ENCODE results near the gene FAM20C. TPM values are rescaled to one million over a fixed set of nuclear protein-coding genes. Genes with fewer than 3 reads are reported as not detected.

Gene FAM20C
- total and polyA plus RNA-seq, 2 of the 8 experiments (the other 6 are each of a cell fraction or from before 2014, with no cell fraction given), result 9.5 to 34.8 TPM

GRCh38 chr7:155469-155900, 36.9 kb upstream of the FAM20C start:
- Histone ChIP-seq H4K8ac (ENCODE audit: extremely low read depth, insufficient read depth, low read length) (no peak overlapping the region), H3K9me3 (ENCODE audit: insufficient read depth in 2 of 2, low read depth in 1 of 2, low read length in 1 of 2) (no peaks in the 10 kb centered on the region), H3K18ac (ENCODE audit: extremely low read depth, low read length) (no peak overlapping the region), H2BK120ac (replicated peaks; ENCODE audit: low read depth, low read length) (no peak overlapping the region), H4K5ac (ENCODE audit: insufficient read length, low read depth, low read length) (no peak overlapping the region), H2BK20ac (ENCODE audit: low read length) (peak overlapping the region; percentile 43; the same call in 1 of the 2 replicates), H3K9ac (replicated peaks in 1 of 4; ENCODE audit: extremely low read depth in 1 of 4, low read depth in 3 of 4, low read length in 3 of 4) (no peak overlapping the region), H4K20me1 (replicated peaks in 1 of 2; ENCODE audit: control insufficient read depth in 1 of 2, insufficient read depth in 2 of 2, low read length in 2 of 2) (no peaks in the 10 kb centered on the region), H3K4ac (replicated peaks; ENCODE audit: insufficient read length, low read depth, low read length) (no peak overlapping the region), H3K36me3 (ENCODE audit: control insufficient read depth in 2 of 4, insufficient read depth in 4 of 4, low read length in 3 of 4) (no peaks in the 10 kb centered on the region), H2AFZ (ENCODE audit: low read length) (no peak overlapping the region), H3K4me1 (replicated peaks in 1 of 4; ENCODE audit: control insufficient read depth in 3 of 4, insufficient read depth in 4 of 4, low read length in 3 of 4) (peaks cover 0 to 10% (median 7%) of the 10 kb centered on the region in 4 experiments; a peak in 5 of 7 replicates), H2BK12ac (ENCODE audit: low read depth, low read length) (no peak overlapping the region), H3K56ac (replicated peaks; ENCODE audit: insufficient read length, low read depth, low read length) (no peak overlapping the region), H2AK5ac (ENCODE audit: low read depth, low read length) (no peak overlapping the region), H3K4me3 (ENCODE audit: extremely low read depth in 1 of 4, insufficient read depth in 2 of 4, low read depth in 3 of 4, low read length in 4 of 4) (no peak overlapping the region), H3K79me2 (ENCODE audit: control insufficient read depth in 1 of 2, insufficient read depth in 2 of 2, low read length in 2 of 2) (no peaks in the 10 kb centered on the region), H3K23ac (ENCODE audit: insufficient read length) (no peak overlapping the region), H2BK15ac (ENCODE audit: low read length) (no peak overlapping the region), H3K14ac (ENCODE audit: insufficient read length) (no peak overlapping the region), H3K23me2 (ENCODE audit: low read depth, low read length) (no peaks in the 10 kb centered on the region), H2BK5ac (ENCODE audit: low read depth, low read length) (no peak overlapping the region), H3K4me2 (ENCODE audit: insufficient read depth in 1 of 2, low read depth in 2 of 2, low read length in 2 of 2) (no peak overlapping the region), H4K91ac (replicated peaks; ENCODE audit: insufficient read length, low read length) (no peak overlapping the region), H3K27me3 (replicated peaks in 1 of 4; ENCODE audit: control insufficient read depth in 3 of 4, extremely low read depth in 1 of 4, insufficient read depth in 3 of 4, low read length in 3 of 4) (no peaks in the 10 kb centered on the region), H3K79me1 (ENCODE audit: low read depth, low read length) (no peaks in the 10 kb centered on the region), H3K27ac (ENCODE audit: low read depth, low read length) (no peak overlapping the region)
- CTCF ChIA-PET (ENCODE audit: partially characterized antibody), result interaction anchor here (0.7 to 1.5 kb wide), 3 partner anchors 16 to 65 kb away, joined by 3 to 6 read pairs (median 4); no protein-coding TSS in a partner anchor
- no peak for DNase-seq (ENCODE audit: low read depth in 1 of 2, low spot score in 2 of 2)
- WGBS, 2 experiments (ENCODE audit: extremely low coverage in 1 of 2, insufficient coverage in 1 of 2, insufficient read length in 1 of 2, insufficient replicate concordance in 2 of 2, low coverage in 1 of 2, low lambda C conversion rate in 2 of 2, missing lambda C conversion rate in 1 of 2), result 78% methylated on average over 3 of the region's 3 CpGs; no CpG with 5 or more reads in 1 of the 2 experiments
- POLR2A ChIA-PET (ENCODE audit: partially characterized antibody), result interaction anchor here (0.8 to 2.1 kb wide), 2 partner anchors 20 to 59 kb away, joined by 3 to 6 read pairs; no protein-coding TSS in a partner anchor
- no peak for FAIRE-seq
- TF ChIP-seq, protein P1, sequence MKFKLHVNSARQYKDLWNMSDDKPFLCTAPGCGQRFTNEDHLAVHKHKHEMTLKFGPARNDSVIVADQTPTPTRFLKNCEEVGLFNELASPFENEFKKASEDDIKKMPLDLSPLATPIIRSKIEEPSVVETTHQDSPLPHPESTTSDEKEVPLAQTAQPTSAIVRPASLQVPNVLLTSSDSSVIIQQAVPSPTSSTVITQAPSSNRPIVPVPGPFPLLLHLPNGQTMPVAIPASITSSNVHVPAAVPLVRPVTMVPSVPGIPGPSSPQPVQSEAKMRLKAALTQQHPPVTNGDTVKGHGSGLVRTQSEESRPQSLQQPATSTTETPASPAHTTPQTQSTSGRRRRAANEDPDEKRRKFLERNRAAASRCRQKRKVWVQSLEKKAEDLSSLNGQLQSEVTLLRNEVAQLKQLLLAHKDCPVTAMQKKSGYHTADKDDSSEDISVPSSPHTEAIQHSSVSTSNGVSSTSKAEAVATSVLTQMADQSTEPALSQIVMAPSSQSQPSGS (IDR thresholded peaks at IDR 0.05; ENCODE audit: low read length), result no peak
- TF ChIP-seq CHD1 (IDR thresholded peaks at IDR 0.05; ENCODE audit: low read depth, low read length) (no peak), TAF7 (optimal IDR thresholded peaks at IDR 0.05; ENCODE audit: borderline replicate concordance, low read depth, low read length) (no peak), RBBP5 (IDR thresholded peaks at IDR 0.05; ENCODE audit: borderline replicate concordance, low read depth, low read length) (no peak), CTCF (IDR thresholded peaks at IDR 0.05; ENCODE audit: control extremely low read depth in 1 of 3, insufficient read depth in 1 of 3, low read depth in 1 of 3, low read length in 3 of 3) (no peak), YY1 (IDR thresholded peaks at IDR 0.05; ENCODE audit: low read depth, low read length) (no peak), TAF1 (IDR thresholded peaks at IDR 0.05; ENCODE audit: low read depth, low read length) (no peak), ATF3 (IDR thresholded peaks at IDR 0.05; ENCODE audit: insufficient read depth, low read depth, low read length) (no peak), CBX8 (IDR thresholded peaks at IDR 0.05; ENCODE audit: borderline replicate concordance, low read depth, low read length) (no peak)
